Activated CD8-positive, alpha-beta memory T cell treated with anti-CD3 and anti-CD28 coated beads for 24 hours (primary cell): ENCODE measurements around the gene SOWAHA.

Experiments used
- DNase-seq: peaks from one replicate; pipeline ENCODE4 v3.0.0-alpha.2; 2020

Gene SOWAHA

GRCh38 chr5:132808866-132809265 lies 4.2 kb upstream of the SOWAHA start:
- DNase-seq, result no peak

GRCh38 chr5:132810605-132811004 lies 2.5 kb upstream of the SOWAHA start:
- DNase-seq, result no peak

DNA sequence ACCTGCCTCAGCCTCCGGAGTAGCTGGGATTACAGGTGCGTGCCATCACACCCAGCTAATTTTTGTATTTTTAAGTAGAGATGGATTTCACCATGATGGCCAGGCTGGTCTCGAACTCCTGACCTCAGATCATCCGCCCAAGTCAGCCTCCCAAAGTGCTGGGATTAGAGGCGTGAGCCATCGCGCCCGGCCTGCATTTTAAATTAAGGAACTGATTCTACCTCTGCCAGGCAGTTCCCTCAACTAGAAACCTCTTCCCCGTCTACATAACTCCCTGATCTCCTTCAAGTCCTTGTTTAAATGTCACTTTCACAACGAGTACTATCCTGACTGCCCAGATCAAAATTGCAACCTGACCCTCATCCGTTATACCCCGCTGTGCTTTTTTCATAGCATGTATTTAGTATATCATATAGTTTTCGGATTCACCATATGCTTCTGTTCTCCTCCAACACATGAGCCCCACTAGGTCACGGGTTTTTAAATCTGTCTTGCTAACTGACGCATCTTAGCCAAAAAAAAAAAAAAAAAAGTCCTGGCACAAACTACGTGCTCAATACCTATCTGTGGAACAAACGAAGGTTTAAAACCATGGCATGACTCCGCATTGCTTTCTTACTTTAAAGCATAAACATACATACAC lies 858 bp upstream of the SOWAHA start:
- no peak for DNase-seq

GRCh38 chr5:132813599-132814502 lies 749 bp downstream of the SOWAHA start:
- DNase-seq, result peak; percentile 74

GRCh38 chr5:132814503-132815294 lies 1.6 kb downstream of the SOWAHA start:
- no peak for DNase-seq

- no peak for DNase-seq
Measured at GRCh38 chr5:132815454-132815853, 2.4 kb downstream of the SOWAHA start.

DNA sequence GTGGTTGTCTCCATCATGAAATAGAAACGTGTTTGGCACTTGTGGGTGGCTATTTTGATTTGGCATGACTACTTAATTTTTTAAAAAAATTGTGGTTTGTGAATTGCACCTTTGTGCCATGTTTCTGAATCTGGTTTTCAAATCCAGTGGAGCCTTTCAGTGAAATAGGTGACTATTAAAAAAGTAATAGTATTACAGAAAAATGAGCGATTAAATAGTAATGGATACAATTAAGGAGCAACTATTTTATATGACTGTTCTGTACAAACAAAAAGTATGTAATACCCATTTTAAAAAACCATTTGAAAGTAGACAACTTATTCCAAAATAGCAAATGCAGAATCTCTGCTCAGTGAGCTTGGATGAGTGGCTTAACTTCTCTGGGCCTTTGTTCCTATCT lies 3.0 kb downstream of the SOWAHA start:
- DNase-seq, result no peak

GRCh38 chr5:132816554-132816953 lies 3.5 kb downstream of the SOWAHA start:
- no peak for DNase-seq

DNA sequence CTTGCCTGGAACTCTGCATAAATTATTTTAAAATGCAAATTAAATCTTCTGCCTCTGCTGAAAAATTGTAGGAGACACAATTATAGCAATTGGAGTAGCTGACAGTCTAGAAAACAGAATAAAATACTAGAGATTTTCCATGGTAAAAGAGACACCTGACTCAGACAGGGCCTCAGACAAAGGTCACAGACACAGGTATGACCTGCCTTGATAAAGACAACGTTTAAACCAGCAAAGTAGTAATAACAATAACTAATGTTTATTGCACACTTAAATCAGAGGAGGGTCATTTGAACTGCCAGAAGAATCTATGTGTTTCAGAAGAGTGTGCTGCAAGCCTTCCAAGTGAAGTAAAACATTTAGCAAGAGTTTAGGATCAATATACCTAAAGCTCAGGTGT lies 3.9 kb downstream of the SOWAHA start:
- no peak for DNase-seq

GRCh38 chr5:132819468-132819867 lies 6.4 kb downstream of the SOWAHA start:
- DNase-seq, result no peak

DNA sequence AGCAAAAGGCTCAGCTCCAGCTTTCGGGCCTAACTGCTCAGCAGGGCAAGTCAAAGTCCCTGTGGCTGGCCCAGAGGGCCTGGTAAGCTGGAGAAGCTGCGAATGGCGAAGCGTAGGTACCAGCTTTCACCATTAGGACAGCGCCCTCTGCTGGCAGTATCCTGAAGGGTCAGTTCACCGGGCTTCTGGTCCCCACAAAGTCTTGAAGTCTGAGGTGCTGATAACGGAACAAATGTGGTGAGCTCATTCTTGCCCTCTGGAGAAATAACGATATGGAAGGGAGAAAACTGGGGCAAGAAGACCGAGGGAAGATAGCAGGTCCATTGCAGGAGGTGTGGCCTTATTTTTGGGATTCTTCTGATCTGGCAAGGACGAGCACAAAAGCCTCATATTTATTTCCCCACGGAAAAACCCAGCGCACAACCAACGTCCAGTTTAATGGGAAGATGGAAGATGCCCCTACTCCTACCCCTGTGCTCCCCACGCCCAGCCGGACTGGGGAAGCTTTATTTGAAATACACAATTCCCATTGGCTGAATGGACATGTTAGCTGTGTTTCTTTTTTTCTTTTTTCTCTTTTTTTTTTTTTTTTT lies 7.2 kb downstream of the SOWAHA start:
- peak; percentile 96 for DNase-seq

DNA sequence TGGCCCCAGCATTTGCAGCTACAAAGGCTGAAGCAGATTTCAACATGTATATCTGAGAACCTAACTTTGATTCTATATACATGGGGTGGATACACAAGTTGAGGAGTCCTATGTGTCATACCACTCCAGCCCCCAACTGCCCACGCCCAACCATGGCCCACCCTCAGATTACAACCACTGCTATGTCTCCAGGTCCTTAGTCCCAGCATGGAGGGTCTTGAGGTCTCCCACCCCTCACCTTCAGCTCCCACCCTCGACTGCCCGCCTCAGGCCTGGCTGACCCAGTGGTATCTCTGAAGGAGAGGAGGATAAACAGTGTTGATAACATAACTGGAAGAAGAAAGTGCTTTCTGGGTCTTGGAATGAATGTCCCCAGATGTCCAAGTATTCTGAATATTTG lies 8.2 kb downstream of the SOWAHA start:
- no peak for DNase-seq

- DNase-seq, result no peak
Measured at GRCh38 chr5:132821791-132822190, 8.7 kb downstream of the SOWAHA start.

DNA sequence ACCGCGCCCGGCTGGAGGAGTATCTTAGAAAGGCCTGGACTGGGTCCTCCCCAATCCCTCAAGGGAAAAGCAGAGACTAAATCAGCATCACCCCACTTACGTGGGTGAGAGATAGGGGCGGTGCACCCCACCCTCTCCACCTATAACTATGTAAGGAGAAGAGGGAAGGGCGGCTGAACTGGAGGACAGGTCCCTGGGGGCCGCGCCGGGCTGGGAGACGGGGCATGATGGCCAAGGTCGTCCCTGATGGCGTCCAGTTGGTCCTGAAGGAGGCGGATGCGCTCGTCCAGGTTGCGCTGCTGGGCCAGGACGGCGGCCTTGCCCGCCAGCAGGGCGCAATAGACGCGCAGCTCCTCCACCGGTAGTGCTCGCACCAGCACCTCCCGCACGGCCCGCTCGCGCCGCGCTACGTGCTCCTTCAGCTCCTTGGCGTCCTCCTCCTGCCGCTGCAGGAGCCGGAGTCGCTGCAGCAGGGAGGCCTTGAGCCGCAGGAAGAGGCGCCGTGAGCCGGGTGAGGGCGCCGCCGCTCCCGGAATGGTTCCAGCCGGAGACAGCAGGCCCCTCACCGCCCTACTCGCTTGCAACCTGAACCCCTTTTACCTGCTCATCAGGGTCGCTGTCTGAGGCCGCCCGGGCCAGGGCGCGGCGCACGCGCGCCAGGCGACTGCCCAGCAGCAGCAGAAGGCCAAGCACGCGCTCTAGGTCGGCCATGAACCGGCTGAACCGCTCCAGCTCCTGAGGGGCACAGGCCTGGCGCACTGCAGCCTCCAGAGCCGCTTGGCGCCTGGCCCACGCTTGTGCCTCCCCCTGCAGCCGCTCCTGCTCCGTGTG lies 9.8 kb downstream of the SOWAHA start:
- no peak for DNase-seq

DNA sequence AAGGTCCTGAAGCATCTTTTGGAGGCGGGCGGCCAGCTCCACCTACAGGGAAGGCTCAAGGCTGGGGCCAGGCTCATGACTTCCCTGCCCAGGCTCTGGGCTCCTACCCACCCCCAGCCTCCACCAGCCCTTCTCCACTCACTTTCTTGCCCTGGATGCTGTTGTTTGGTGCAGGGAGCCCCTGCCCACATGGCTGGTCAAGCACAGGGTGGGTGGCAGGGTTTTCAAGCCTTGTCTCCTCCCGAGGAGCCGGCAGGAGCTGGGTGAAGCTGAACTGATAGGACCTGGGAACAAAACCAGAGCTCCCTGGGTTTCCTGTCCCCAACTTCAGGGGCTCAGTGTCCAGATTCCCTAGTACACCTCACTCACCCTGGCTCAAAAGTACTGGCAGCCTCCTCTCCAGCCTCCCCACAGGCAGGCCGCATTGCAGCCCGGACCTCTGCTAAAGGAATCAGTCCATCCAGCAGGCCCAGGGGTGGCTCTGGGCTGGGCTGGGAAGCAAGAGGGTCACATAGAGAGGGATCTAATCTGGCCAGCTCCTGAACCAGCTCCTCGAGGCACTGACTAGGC lies 10.5 kb downstream of the SOWAHA start:
- no peak for DNase-seq

DNA sequence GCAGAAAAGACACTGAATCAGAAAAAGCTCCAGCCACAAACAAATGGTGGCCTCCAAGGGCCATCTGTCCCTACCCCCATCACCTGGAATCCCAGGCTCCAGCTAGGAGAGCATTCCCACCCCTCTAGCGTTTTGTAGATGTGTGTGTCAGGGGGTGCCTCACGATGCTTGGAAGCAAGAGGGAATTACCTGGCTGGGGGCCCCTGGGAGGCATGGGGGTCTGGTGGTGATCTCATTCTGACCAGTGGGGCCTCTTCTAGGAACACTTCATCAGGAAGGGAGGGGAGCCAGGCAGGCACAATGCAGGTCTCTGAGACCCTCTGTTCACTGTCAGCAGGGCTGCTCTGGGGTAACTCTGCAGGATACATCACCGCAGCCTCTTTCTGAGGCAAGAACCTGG lies 11.3 kb downstream of the SOWAHA start:
- no peak for DNase-seq

DNA sequence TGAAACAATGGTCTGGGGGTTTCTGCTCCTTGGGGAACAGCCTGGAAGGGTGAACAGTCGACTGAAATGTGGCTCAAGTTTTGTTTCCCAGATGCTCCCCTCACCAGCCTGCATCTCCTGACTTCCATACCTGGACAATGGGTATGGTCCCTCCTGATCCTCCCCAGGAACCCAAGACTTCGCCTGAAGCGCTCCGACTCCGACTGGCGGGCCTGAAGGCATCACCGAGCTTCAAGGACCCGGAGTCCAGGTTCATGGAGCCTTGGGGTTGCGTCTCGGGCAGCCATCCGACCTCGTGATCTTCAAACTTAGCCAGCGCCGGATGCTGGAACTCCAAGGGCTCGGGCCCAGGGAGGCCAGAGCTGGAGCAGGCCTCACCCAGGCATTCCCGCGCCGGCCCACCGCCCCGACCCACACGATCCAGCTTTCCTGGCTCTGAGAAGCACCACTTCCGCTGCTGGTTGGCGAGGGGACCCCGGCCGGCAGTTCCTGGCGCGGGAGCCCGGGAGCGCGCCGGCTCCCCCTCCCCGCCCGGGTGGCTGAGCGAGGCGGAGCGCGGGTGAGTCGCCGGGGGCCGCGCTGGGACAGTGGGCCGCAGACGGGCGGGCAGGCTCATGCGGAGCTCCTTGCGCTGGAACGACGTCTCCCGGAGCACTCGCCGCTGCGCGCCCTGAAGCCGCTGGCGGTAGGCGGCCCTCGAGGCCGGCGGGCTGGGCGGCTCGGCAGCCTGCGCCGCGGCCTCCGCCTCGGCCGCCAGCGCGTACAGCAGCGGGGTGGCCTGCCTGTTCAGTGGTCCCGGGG lies 12.1 kb downstream of the SOWAHA start:
- no peak for DNase-seq

- DNase-seq, result no peak
Measured at GRCh38 chr5:132825834-132826391, 12.8 kb downstream of the SOWAHA start.

DNA sequence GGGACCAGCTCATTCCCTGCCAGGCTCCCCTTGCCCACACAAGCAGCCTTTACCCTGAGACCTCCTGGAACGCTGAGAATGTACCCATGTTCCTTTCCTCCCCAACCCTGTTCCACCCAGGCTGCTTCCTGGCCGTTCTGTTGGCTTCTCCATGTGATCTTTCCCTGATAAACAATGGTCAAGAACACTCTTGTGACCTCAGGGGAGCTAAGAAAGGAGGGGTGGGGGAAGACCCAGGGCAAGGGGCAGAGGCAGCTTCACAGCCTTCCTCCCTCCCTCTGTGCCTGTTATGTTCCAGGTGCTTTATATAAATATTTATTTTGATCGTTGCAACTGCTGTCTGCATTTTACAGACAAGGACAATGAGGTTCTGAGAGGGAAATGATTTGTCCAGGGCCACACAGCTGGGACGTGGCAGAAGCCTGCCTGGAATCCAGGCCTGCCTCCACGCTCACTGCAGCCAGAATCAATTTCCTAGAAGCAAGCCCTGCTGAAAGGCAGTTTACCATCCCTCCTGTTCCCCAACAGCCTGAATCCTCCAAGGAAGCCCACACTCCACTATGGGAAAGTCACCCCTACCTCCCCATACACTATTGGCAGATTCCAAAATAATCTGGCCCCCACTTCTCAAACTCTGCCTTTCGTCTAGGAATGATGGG lies 13.5 kb downstream of the SOWAHA start:
- DNase-seq, result no peak
